ENCODE measurements around the gene TPP2. TPM values are rescaled to one million over a fixed set of nuclear protein-coding genes. Genes with fewer than 3 reads are reported as not detected.

TPP2 gene
- total and polyA plus RNA-seq, 8 donors, result 43.6 to 77.2 (median 70.2) TPM

- intact Hi-C loops (cut with DNase I), result no loop called here
- Histone ChIP-seq H3K4me3 (no peak overlapping the region), H3K9me3 (no peaks in the 10 kb centered on the region), H3K27ac (peak overlapping the region in 1 of 2 donors; percentile 75), H3K36me3 (peaks cover 0 to 56% of the 10 kb centered on the region in 2 donors), H3K27me3 (no peaks in the 10 kb centered on the region), H3K4me1 (peaks cover 0 to 13% of the 10 kb centered on the region in 2 donors)
- TF ChIP-seq CTCF (IDR thresholded peaks at IDR 0.05), result no peak
- DNase-seq (no peak), ATAC-seq (peak; percentile 78)
These were observed 82.8 kb downstream of the TPP2 start for GRCh38 chr13:102679449-102680132.

GRCh38 chr13:102680133-102680717, 83.4 kb downstream of the TPP2 start:
- no peaks in the 10 kb centered on the region for H3K27me3 ChIP-seq
- ATAC-seq (peak; percentile 74), DNase-seq (no peak)
- H3K27ac ChIP-seq, result peak overlapping the region in 1 of 2 donors; percentile 75
- intact Hi-C loops (cut with DNase I), result no loop called here
- H3K4me3 ChIP-seq, result no peak overlapping the region
- H3K9me3 ChIP-seq, result no peaks in the 10 kb centered on the region
- no peak for TF ChIP-seq CTCF (IDR thresholded peaks at IDR 0.05)
- peaks cover 0 to 13% of the 10 kb centered on the region in 2 donors for H3K4me1 ChIP-seq
- H3K36me3 ChIP-seq, result peaks cover 0 to 50% of the 10 kb centered on the region in 2 donors

GRCh38 chr13:102680842-102681740, 84.3 kb downstream of the TPP2 start:
- ATAC-seq (peak; percentile 26), DNase-seq (no peak)
- peaks cover 0 to 41% of the 10 kb centered on the region in 2 donors for H3K36me3 ChIP-seq
- H3K27me3 ChIP-seq, result no peaks in the 10 kb centered on the region
- peaks cover 0 to 13% of the 10 kb centered on the region in 2 donors for H3K4me1 ChIP-seq
- peak overlapping the region in 1 of 2 donors; percentile 75 for H3K27ac ChIP-seq
- H3K4me3 ChIP-seq, result no peak overlapping the region
- intact Hi-C loops (cut with DNase I), result no loop called here
- no peak for TF ChIP-seq CTCF (IDR thresholded peaks at IDR 0.05)
- no peaks in the 10 kb centered on the region for H3K9me3 ChIP-seq

GRCh38 chr13:102682211-102682610, 85.4 kb downstream of the TPP2 start:
- H3K4me1 ChIP-seq, result peaks cover 0 to 13% of the 10 kb centered on the region in 2 donors
- TF ChIP-seq CTCF (IDR thresholded peaks at IDR 0.05), result no peak
- intact Hi-C loops (cut with DNase I), result no loop called here
- ATAC-seq (no peak), DNase-seq (no peak)
- no peak overlapping the region for H3K4me3 ChIP-seq
- no peaks in the 10 kb centered on the region for H3K9me3 ChIP-seq
- H3K36me3 ChIP-seq, result peaks cover 0 to 30% of the 10 kb centered on the region in 2 donors
- no peaks in the 10 kb centered on the region for H3K27me3 ChIP-seq
- H3K27ac ChIP-seq, result no peak overlapping the region

GRCh38 chr13:102682727-102683126, 85.9 kb downstream of the TPP2 start:
- peaks cover 0 to 25% of the 10 kb centered on the region in 2 donors for H3K36me3 ChIP-seq
- no peak for ATAC-seq
- no peak for TF ChIP-seq CTCF (IDR thresholded peaks at IDR 0.05)

More at GRCh38 chr13:102682727-102683126, 85.9 kb downstream of the TPP2 start:
- Histone ChIP-seq H3K4me3 (no peak overlapping the region), H3K27me3 (no peaks in the 10 kb centered on the region), H3K27ac (no peak overlapping the region), H3K9me3 (no peaks in the 10 kb centered on the region), H3K4me1 (peaks cover 0 to 13% of the 10 kb centered on the region in 2 donors)
- intact Hi-C loops (cut with DNase I), result no loop called here
- no peak for DNase-seq
